IMR-90 (cell line): ENCODE results near the gene PLBD2. TPM values are rescaled to one million over a fixed set of nuclear protein-coding genes. Genes with fewer than 3 reads are reported as not detected.

Experiments used
- ATAC-seq: fragments of 200-7000 bp; cut with Tn5 transposase; 2 replicates; pipeline ENCODE4 v1.9.1; 2020; ENCODE audit warnings: low read depth, mild to moderate bottlenecking, moderate library complexity
- BruUV-seq: library from RNA; stranded (reverse); fragments of 400-500 nt; replicated peaks from 2 replicates; lab custom pipeline; 2021; lab: Mats Ljungman, UMichigan
- CTCF ChIA-PET: fragments of 300-600 bp; formaldehyde crosslinking; extraction: SDS; loops from one replicate; lab custom pipeline; 2021; ENCODE audit warnings: antibody characterized with exemption; lab: Yijun Ruan, JAX
- POLR2A ChIA-PET: fragments of 300-600 bp; sonication (Branson Sonifier 250); formaldehyde crosslinking; loops from one replicate; lab custom pipeline; 2022; ENCODE audit warnings: antibody characterized with exemption; ENCODE audit not compliant: unreplicated experiment; lab: Charles Lee
- DNase-seq: peaks from one replicate; pipeline ENCODE4 v3.0.0; 2013
- H2AFZ ChIP-seq: replicated peaks from 2 replicates; pipeline ENCODE3; 2013; ENCODE audit warnings: low read length, mild to moderate bottlenecking; ENCODE audit not compliant: poor library complexity
- H2AK5ac ChIP-seq: 2 replicates; pipeline ENCODE4 v1.6.1; 2013; ENCODE audit warnings: low read depth, low read length, inconsistent platforms
- H2AK9ac ChIP-seq: replicated peaks from 2 replicates; pipeline ENCODE3; 2013; ENCODE audit warnings: mild to moderate bottlenecking, low read depth, low read length, moderate library complexity; ENCODE audit not compliant: poor library complexity
- H2BK120ac ChIP-seq: 2 replicates; pipeline ENCODE4 v1.6.1; 2013; ENCODE audit warnings: low read depth, low read length, inconsistent platforms
- H2BK15ac ChIP-seq: 3 replicates; pipeline ENCODE4 v1.6.1; 2013; ENCODE audit warnings: low read depth, low read length, inconsistent platforms
- H2BK20ac ChIP-seq: 2 replicates; pipeline ENCODE4 v1.6.1; 2013; ENCODE audit warnings: low read depth, mild to moderate bottlenecking, inconsistent platforms, low read length, moderate library complexity
- H2BK5ac ChIP-seq: 2 replicates; pipeline ENCODE4 v1.6.1; 2013; ENCODE audit warnings: mild to moderate bottlenecking, low read depth, low read length, inconsistent platforms; ENCODE audit not compliant: poor library complexity, severe bottlenecking
- H3K14ac ChIP-seq: replicated peaks from 2 replicates; pipeline ENCODE4 v1.6.1; 2013; ENCODE audit warnings: low read depth, low read length, inconsistent platforms
- H3K18ac ChIP-seq: 2 replicates; pipeline ENCODE4 v1.6.1; 2013; ENCODE audit warnings: low read depth, low read length, control low read depth
- H3K23ac ChIP-seq: 2 replicates; pipeline ENCODE4 v1.6.1; 2013; ENCODE audit warnings: low read depth, low read length, inconsistent platforms
- H3K27ac ChIP-seq: 2 replicates; pipeline ENCODE4 v1.5.1; 2013; ENCODE audit warnings: mild to moderate bottlenecking, control low read depth, low read length; ENCODE audit not compliant: insufficient read depth
- H3K27me3 ChIP-seq: 2 replicates; pipeline ENCODE4 v1.6.1; 2013; ENCODE audit warnings: low read length; ENCODE audit not compliant: control insufficient read depth, insufficient read depth
- H3K36me3 ChIP-seq: 2 replicates; pipeline ENCODE4 v1.6.1; 2013; ENCODE audit warnings: low read length, mixed read lengths; ENCODE audit not compliant: control insufficient read depth, insufficient read depth
- H3K4ac ChIP-seq: 2 replicates; pipeline ENCODE4 v1.6.1; 2013; ENCODE audit warnings: low read depth, low read length, inconsistent platforms
- H3K4me1 ChIP-seq: 2 replicates; pipeline ENCODE4 v1.6.1; 2013; ENCODE audit warnings: low read length, mixed read lengths; ENCODE audit not compliant: control insufficient read depth, insufficient read depth
- H3K4me2 ChIP-seq: 2 replicates; pipeline ENCODE4 v1.6.1; 2013; ENCODE audit warnings: low read depth, mild to moderate bottlenecking, control low read depth, low read length, moderate library complexity
- H3K4me3 ChIP-seq: 2 replicates; pipeline ENCODE4 v1.5.1; 2013; ENCODE audit warnings: low read depth, mild to moderate bottlenecking, control low read depth, low read length, moderate library complexity; ENCODE audit not compliant: insufficient read depth
- H3K56ac ChIP-seq: 2 replicates; pipeline ENCODE4 v1.6.1; 2013; ENCODE audit warnings: low read length, inconsistent platforms; ENCODE audit not compliant: insufficient read depth; ENCODE audit errors: extremely low read depth
- H3K79me1 ChIP-seq, 2 experiments: 2 replicates each; pipeline ENCODE4 v1.6.1; 2013; ENCODE audit warnings: low read length in 2 of 2, inconsistent platforms in 1 of 2, low read depth in 1 of 2
- H3K9ac ChIP-seq: 2 replicates; pipeline ENCODE4 v1.6.1; 2013; ENCODE audit warnings: low read depth, low read length, control low read depth
- H3K9me1 ChIP-seq: 2 replicates; pipeline ENCODE4 v1.6.1; 2013; ENCODE audit warnings: low read length, inconsistent platforms; ENCODE audit not compliant: insufficient read depth
- H3K9me3 ChIP-seq: 2 replicates; pipeline ENCODE4 v1.6.1; 2013; ENCODE audit warnings: low read length; ENCODE audit not compliant: control insufficient read depth, insufficient read depth
- H4K20me1 ChIP-seq: 2 replicates; pipeline ENCODE4 v1.6.1; 2013; ENCODE audit warnings: low read length, inconsistent platforms; ENCODE audit not compliant: insufficient read depth
- H4K5ac ChIP-seq: 2 replicates; pipeline ENCODE4 v1.6.1; 2013; ENCODE audit warnings: mild to moderate bottlenecking, low read depth, low read length, control low read depth
- H4K8ac ChIP-seq, 2 experiments: 2 replicates each; pipeline ENCODE4 v1.6.1; 2013; ENCODE audit warnings: low read depth in 2 of 2, low read length in 2 of 2, control low read depth in 1 of 2, inconsistent platforms in 1 of 2
- H4K91ac ChIP-seq: 2 replicates; pipeline ENCODE4 v1.6.1; 2013; ENCODE audit warnings: low read depth, low read length, inconsistent platforms; ENCODE audit not compliant: insufficient read depth
- CEBPB ChIP-seq: IDR thresholded peaks from 2 replicates; pipeline ENCODE4 v1.6.1; 2012; ENCODE audit warnings: low read depth, low read length, improper control_type of control experiment
- FOS ChIP-seq: fragments of 150-350 bp; IDR thresholded peaks from 2 replicates; pipeline ENCODE4 v1.6.1; 2016; ENCODE audit warnings: low read depth, low read length
- MAFK ChIP-seq: IDR thresholded peaks from 2 replicates; pipeline ENCODE4 v1.6.1; 2012; ENCODE audit warnings: low read depth, low read length, improper control_type of control experiment
- POLR2A ChIP-seq: IDR thresholded peaks from 2 replicates; pipeline ENCODE4 v1.6.1; 2012; ENCODE audit warnings: mild to moderate bottlenecking, low read depth, low read length
- RCOR1 ChIP-seq: IDR thresholded peaks from 2 replicates; pipeline ENCODE4 v1.6.1; 2012; ENCODE audit warnings: mild to moderate bottlenecking, low read length, improper control_type of control experiment; ENCODE audit not compliant: insufficient replicate concordance
- RFX5 ChIP-seq: IDR thresholded peaks from 2 replicates; pipeline ENCODE4 v1.8.0; 2012; ENCODE audit warnings: low read depth, mild to moderate bottlenecking, low read length, moderate library complexity
- WGBS, 2 experiments: methylation state at CpG; one replicate each; pipeline versions ENCODE4 v1.1.5 to v1.1.7; 2013; ENCODE audit warnings: missing lambda C conversion rate in 2 of 2; ENCODE audit not compliant: insufficient read length in 1 of 2; ENCODE audit errors: extremely low coverage in 2 of 2; 5-methylcytosine and 5-hydroxymethylcytosine counted together
- dilution Hi-C: fragments of 300-500 bp; cut with HindIII; formaldehyde crosslinking; loops from one replicate; pipeline ENCODE4 v1.14.3; 2018; ENCODE audit warnings: low sequenced_read_pairs; ENCODE audit not compliant: unreplicated experiment
- in situ Hi-C: fragments of 300-500 bp; cut with MboI; formaldehyde crosslinking; loops from 3 replicates; pipeline ENCODE4 v1.14.3; 2019; ENCODE audit warnings: low sequenced_read_pairs, inconsistent platforms, mixed read lengths
- intact Hi-C: fragments of 100-400 bp; cut with micrococcal nuclease; formaldehyde crosslinking; loops from 2 replicates; pipeline ENCODE4 v1.10.0; 2022
- polyA plus RNA-seq, 3 experiments: library from polyadenylated mRNA; depleted of rRNA; stranded (reverse); fragments of >200 nt; gene quantifications; 2 replicates each; pipeline ENCODE4 v1.2.3, GENCODE V29; 2012; ENCODE audit warnings: low replicate concordance in 1 of 3
- total RNA-seq: library from RNA; depleted of rRNA; stranded (reverse); fragments of >200 nt; gene quantifications from 2 replicates; pipeline ENCODE4 v1.2.3, GENCODE V29; 2012

Gene PLBD2
- total and polyA plus RNA-seq, 2 of the 4 experiments (the other 2 are of a cell fraction), result 7.3 to 44.5 TPM

GRCh38 chr12:113314121-113314529 is 44.3 kb upstream of the PLBD2 start:
- H3K18ac ChIP-seq, result no peak overlapping the region

More at GRCh38 chr12:113314121-113314529, 44.3 kb upstream of the PLBD2 start:
- Histone ChIP-seq H3K9me3 (no peaks in the 10 kb centered on the region), H3K36me3 (peaks cover 8% of the 10 kb centered on the region), H2BK15ac (no peak overlapping the region), H2BK120ac (no peak overlapping the region), H2BK5ac (no peak overlapping the region), H3K9ac (no peak overlapping the region), H2AK5ac (no peak overlapping the region), H2AFZ (peak overlapping the region; percentile 65), H2AK9ac (peak overlapping the region; percentile 24), H4K20me1 (no peaks in the 10 kb centered on the region), H3K27ac (no peak overlapping the region), H3K4me1 (peaks cover 2% of the 10 kb centered on the region; the same call in 1 of the 2 replicates), H3K56ac (no peak overlapping the region), H4K8ac (no peak overlapping the region), H3K14ac (no peak overlapping the region), H3K4ac (0 out of 2 replicates have a peak overlapping the region, but pooled peaks have one; percentile 22), H3K4me3 (no peak overlapping the region), H3K23ac (no peak overlapping the region), H4K5ac (no peak overlapping the region), H3K4me2 (no peak overlapping the region), H3K27me3 (no peaks in the 10 kb centered on the region), H2BK20ac (no peak overlapping the region), H3K9me1 (peaks cover 3% of the 10 kb centered on the region; the same call in 1 of the 2 replicates), H3K79me1 (no peaks in the 10 kb centered on the region), H4K91ac (no peak overlapping the region)
- dilution Hi-C loops (no loop called here), in situ Hi-C loops (loop anchor here (10.0 kb wide), 1 partner anchor 601 kb away; no protein-coding TSS in a partner anchor), intact Hi-C loops (no loop called here)
- no TSS peak for BruUV-seq
- ChIA-PET POLR2A (no interaction called here), CTCF (no interaction called here)
- TF ChIP-seq CEBPB (no peak), MAFK (no peak), POLR2A (no peak), RFX5 (no peak), RCOR1 (no peak), FOS (no peak)
- DNase-seq (peak; percentile 38), ATAC-seq (no peak)
- 83% methylated on average over 1 of the region's 7 CpGs; no CpG with 5 or more reads in 1 of the 2 experiments for WGBS, 2 experiments
